ENCODE results near the gene TGFA.

The TGFA gene

DNA sequence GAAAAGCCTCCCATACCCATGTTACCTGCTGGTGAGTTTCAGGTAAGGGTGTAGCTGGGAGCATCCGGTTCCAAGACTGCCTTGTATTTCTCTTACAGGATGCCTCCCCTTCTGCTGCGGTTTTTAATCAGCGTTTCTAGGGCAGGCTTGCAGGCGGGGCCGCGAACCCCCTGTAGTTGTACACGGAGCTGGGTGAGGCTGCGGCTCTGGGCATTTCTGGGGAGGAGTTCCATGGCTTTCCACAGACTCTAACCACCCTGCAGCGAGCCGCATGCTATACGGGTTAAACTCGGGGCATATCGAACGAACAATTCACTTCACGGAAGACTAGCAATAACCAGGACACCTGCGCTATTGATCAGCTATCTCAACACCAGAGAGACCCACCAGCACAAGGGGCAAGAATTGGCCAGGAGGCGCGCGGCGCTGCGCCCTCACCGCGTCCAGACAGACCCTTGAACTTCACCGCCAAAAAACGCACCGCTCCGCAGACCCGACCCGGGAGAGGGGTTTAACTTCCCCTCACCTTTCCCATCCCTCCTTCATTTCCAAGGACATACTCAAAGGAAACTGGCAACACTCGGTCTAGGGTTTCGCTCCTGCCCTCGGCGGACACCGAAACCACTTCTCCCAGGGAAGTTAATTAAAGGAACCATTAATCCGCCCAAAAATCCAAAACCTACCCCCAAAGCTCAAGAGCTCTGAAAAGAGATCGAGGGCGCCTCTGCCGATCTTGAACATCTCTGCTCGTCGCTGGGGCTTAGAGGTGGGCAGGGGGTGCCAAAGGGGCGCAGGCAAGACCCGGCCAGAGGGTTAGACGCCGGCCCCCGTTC lies 909 bp downstream of the TGFA start:
- DNase-seq (ENCODE audit: low read depth) = no peak

- DNase-seq (ENCODE audit: low read depth) = no peak
Measured at GRCh38 chr2:70551167-70551566, 2.5 kb downstream of the TGFA start.

- no peak for DNase-seq (ENCODE audit: low read depth)
Measured at GRCh38 chr2:70549962-70550361, 3.7 kb downstream of the TGFA start.

GRCh38 chr2:70549064-70549710 lies 4.4 kb downstream of the TGFA start:
- DNase-seq (ENCODE audit: low read depth) = no peak

- no peak for DNase-seq (ENCODE audit: low read depth)
Measured at GRCh38 chr2:70548233-70548632, 5.4 kb downstream of the TGFA start.

DNA sequence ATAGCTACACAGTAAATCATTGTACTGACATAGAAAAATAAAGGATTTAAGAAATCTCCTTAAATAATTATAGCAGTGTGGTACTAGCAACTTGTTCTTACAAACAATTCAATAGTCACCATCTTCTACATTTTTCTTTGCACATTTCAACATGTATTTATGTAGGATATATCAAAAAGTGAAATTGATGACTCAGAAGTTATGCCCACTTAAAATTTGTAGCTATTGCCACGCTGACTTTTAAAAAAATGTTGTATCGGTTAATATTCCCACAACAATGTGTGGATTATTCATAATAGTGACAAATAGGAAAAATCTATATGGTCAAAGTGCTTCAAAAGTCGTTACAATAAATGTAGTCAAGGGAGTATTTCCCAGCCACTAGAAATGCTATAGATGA lies 6.7 kb downstream of the TGFA start:
- no peak for DNase-seq (ENCODE audit: low read depth)

DNA sequence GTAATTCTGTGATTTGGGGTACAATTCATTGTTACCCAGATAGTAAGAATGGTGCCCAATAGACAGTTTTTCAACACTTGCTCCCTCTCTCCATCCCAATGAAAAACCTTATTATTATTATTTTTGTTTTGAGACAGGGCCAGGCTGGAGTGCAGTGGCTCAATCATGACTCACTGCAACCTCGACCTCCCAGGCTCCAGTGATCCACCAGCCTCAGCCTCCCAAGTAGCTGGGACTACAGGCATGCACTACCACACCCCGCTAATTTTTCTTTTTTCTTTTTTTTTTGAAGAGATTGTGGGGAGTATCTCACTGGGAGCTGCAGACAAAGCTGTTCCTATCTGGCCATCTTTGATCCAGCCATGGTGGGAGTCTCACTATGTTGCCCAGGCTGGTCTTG lies 7.2 kb downstream of the TGFA start:
- DNase-seq (ENCODE audit: low read depth) = no peak

DNA sequence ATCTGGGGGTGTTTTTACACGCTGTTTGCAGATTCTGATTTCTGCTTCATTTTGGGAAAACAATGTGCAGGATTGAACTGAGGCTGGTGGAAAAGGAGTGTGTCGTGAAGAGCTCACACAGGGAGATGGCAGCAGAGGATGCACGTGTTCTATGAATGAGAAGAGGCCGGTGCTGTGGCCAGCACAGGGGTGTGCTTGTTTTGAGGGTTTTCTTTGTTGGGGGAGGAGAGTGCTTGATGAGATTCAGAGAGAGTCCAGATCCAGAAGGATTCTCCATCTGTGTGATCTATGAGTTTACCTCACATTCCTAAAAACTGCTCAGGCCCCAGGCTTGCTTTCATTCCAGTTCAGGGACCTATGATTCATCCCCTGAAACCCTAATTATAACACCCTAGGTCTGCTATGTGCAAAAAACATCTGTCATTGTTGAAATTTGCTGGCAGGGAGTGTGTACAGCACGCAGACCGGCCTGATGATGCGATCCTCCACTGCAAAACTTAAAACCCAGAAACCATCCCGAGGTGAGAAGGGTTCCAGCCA lies 12.1 kb downstream of the TGFA start:
- no peak for DNase-seq (ENCODE audit: low read depth)

DNA sequence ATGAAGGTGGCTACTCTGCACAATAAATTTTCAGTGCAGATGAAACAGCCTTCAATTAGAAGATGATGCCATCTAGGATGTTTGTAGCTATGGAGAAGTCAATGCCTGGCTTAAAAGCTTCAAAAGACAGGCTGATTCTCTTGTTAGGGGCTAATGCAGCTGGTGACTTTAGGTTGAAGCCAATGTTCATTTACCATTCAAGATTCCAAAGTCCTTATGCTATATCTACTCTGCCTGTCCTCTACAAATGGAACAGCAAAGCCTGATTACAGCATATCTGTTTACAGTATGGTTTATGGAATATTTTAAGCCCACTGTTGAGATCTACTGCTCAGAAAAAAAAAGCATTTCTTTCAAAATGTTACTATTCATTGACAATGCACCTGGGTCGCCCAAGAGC lies 15.8 kb downstream of the TGFA start:
- no peak for DNase-seq (ENCODE audit: low read depth)

- no peak for DNase-seq (ENCODE audit: low read depth)
Measured at GRCh38 chr2:70536517-70537055, 17.0 kb downstream of the TGFA start.

GRCh38 chr2:70535573-70535972 lies 18.1 kb downstream of the TGFA start:
- DNase-seq (ENCODE audit: low read depth) = no peak

DNA sequence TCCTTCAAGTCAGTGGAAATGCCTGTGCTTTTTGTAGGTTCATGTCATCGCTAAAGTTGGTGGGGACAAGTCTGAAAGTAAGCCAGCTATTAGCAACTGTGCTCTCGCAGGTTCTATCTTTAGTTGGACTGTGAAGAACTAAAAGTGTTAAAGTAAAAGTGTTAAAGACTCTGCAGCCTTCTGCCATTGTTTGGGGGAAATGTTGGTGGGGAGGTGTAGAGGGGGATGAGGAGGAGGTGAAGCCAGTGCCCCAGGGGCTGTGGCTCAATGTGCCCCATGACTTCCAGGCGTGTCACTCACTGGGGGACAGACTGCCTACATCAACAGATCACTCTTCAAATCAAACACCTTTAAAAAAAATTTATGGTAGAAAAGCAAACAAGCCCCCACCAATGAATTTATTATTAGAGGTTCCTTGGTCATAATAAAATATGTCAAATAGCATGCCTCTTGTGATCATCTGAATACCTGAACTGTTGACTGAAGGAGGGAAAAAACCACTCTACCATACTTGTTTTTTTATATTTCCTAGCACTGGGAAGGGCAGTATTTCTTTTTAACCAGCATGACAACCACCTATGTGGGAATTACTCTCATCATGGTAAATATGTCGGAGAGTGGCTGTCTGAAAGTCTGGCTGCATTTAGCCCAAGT lies 19.3 kb downstream of the TGFA start:
- no peak for DNase-seq (ENCODE audit: low read depth)

- no peak for DNase-seq (ENCODE audit: low read depth)
Measured at GRCh38 chr2:70532244-70532935, 21.2 kb downstream of the TGFA start.

- no peak for DNase-seq (ENCODE audit: low read depth)
Measured at GRCh38 chr2:70531419-70532086, 22.1 kb downstream of the TGFA start.

DNA sequence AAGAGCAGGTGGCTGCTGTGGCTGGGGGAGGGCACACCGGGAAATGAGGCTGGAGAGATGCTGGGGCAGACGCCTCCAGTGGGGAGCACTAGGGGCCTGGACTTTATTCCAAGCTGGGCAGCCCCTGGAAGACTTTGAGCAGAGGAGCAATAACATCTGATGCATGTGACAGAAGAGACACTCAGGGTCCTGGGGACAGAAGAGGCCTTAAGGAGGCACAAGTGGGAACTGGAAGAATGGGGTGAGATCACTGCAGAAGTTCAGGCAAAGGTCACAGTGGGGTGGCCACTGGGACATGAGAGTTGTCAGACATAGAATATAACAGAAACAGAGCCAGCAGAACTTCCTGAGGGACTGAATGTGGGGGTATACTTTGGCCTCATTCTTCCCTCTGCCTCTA lies 24.0 kb downstream of the TGFA start:
- DNase-seq (ENCODE audit: low read depth) = no peak

- DNase-seq (ENCODE audit: low read depth) = no peak
Measured at GRCh38 chr2:70528929-70529328, 24.7 kb downstream of the TGFA start.

DNA sequence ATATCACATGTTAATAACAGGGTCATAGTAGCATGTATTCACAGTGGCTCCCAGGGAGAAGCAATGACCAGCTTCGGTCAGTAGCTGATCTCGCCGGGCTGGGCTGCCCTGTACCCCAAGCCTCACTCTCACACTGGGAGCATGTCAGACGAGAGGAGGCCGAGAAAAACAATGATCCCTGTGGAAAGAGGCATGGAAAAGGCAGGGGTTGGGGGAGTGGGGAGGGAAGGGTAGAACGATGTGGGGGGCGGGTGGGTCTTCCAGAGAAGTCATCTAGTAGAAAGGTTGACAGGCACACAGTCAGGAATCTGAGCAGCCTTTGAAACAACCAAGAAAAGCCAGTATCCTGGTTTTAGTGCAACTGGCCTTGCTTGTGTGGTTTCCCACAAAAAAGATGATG lies 25.4 kb downstream of the TGFA start:
- DNase-seq (ENCODE audit: low read depth) = no peak

GRCh38 chr2:70527447-70528080 lies 26.1 kb downstream of the TGFA start:
- DNase-seq (ENCODE audit: low read depth) = no peak

DNA sequence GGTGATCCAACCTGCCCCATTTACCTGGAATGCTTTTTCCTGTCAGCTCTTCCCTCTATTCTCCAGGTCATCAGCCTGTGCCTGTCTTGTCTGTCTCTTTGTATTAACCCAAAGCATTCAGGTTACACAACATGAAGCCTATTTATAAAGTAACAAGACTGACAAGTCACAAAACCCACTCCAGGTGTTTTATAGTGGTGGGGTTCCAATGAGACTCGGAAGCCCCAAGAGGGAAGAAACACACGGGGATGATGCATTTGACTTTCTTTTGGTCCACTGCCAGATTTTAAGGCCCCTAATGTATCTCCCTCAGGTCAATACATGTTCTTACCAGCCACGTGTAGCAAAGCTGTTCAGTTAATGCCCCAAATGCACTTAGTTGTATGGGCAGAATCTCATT lies 27.5 kb downstream of the TGFA start:
- DNase-seq (ENCODE audit: low read depth) = no peak

DNA sequence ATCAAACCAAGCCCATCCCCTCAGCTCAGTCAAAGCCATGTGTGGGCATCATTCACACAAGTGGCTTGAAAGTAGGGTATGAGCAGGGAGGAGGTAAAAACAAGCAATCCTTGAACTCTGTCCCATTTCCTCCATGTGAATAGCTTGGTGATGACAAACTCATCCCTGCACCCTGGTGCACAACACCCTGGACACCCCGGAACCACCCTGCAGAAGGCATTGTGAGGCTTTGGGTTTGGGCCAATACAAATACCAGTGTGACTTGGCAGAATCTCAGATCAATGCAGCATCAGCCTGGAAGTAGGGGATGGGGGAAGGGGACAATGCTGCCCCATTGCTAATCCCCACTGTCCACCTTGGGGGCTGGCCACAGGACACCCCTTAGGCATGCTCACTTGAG lies 28.6 kb downstream of the TGFA start:
- DNase-seq (ENCODE audit: low read depth) = no peak

All from activated T-helper 9 cell treated with anti-CD3 and anti-CD28 coated beads, Interleukin-2, amount 50 U/mL, for 16 hours (primary cell).